LNCAP (cell line): ENCODE measurements around the gene C20orf144.

ENCODE experiments used
- TF ChIP-seq, protein P1 (sequence below): fragments of 450-650 bp; IDR thresholded peaks from 2 replicates; pipeline ENCODE4 v1.5.1; 2017; ENCODE audit warnings: mild to moderate bottlenecking

The C20orf144 gene

DNA sequence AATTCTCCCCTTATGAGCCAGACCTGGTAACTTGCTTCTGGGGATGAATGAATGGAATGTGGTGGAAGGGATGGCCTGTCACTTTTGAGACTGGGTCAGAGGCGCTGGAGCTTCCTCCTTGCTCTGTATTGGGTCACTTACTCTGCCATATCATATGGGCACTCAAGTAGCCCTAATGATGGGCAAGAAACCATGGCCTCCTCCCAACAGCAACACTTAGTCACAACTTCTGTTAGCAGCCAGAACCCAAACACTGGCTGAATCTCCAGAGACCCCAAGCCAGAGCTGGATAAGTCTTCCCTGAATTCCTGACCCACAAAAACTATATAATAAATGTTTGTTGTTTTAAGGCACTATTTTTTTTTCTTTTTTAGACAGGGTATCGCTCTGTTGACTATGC lies 18.6 kb downstream of the C20orf144 start:
- TF ChIP-seq, protein P1, sequence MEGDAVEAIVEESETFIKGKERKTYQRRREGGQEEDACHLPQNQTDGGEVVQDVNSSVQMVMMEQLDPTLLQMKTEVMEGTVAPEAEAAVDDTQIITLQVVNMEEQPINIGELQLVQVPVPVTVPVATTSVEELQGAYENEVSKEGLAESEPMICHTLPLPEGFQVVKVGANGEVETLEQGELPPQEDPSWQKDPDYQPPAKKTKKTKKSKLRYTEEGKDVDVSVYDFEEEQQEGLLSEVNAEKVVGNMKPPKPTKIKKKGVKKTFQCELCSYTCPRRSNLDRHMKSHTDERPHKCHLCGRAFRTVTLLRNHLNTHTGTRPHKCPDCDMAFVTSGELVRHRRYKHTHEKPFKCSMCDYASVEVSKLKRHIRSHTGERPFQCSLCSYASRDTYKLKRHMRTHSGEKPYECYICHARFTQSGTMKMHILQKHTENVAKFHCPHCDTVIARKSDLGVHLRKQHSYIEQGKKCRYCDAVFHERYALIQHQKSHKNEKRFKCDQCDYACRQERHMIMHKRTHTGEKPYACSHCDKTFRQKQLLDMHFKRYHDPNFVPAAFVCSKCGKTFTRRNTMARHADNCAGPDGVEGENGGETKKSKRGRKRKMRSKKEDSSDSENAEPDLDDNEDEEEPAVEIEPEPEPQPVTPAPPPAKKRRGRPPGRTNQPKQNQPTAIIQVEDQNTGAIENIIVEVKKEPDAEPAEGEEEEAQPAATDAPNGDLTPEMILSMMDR: no peak

DNA sequence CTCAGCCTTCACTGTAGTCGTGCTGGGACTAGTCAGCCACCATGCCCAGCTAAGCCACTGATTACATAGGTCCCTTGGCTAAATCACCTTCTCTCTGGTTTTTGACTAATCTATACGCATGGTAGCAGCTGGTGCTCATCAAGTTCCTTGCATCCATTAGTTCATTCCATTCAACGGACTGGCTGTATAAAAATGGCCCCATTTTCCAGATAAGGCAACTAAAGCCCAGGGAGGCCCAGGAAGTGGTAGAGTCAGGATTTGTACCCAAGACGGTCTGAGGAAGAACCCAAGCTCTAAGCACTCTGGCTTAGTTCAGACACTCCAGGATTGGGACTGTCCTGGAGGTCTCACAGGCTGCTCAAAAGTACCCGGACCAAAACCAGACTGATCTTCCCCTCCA lies 19.2 kb downstream of the C20orf144 start:
- TF ChIP-seq, protein P1: no peak

DNA sequence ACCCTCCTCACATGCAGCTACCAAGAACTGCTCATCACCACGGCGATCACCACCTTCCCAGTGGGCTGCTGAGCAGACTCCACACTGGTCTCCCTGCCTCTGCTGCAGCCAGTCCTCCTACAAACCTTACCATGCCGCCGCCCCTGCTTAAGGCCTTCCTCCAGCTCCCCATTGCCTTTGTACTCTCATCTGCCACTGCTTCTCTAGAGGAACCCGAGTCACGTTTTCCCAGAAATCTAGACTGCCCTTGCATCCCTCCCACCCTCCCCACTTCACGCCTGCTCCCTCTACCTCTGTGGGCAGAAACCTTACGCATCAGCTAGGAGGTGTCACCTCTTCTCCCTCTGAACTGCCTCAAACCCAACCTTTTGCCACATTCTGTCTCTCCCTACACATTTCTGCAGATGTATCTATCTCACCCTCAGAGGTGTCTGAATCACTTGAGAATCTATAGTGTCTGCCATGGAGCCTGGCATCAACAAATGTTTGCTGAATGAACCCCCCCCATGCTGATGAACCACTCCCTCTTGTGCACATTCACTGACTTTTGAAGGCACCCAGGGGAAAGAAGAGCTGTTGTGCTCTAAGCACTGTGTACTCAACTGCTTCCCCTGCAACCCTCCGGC lies 19.7 kb downstream of the C20orf144 start:
- TF ChIP-seq, protein P1: no peak

DNA sequence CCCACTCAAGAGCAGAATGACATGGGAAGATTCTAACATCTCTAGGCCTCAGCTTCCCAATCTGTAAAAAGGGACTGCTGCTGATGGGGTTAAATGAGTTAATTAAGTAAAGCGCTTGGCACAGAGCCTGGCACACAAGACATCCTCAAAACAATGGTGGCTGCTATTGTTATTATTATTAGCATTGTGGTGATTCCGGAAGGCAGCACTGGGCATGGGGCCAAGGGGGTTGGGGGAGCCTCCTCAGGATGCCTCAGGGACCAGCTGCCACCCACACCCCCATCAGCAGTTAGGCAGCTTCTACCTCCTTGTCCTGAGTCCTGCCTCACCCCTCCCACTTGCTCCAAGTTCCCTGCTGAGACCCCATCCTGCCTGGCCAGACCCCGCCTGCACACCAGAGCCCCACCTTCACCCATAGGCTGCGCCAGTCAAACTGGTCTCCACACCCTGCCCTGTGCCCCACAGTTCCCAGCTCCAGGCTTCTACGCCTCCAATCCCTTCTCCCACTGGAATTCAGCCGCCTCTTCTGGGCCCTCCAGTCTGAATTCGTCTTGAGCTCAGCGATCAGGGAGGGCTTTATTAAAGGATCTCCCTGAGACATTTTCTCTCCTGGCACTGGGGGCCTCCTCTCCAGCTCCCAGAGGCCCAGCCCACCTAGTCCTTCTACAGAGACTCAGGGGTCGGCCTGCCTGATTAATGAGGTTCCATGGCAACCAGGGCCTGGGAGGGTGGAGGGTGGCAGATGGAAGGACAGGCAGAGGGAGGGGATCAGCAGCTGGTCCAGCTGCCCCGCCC lies 22.6 kb downstream of the C20orf144 start:
- TF ChIP-seq, protein P1: no peak

DNA sequence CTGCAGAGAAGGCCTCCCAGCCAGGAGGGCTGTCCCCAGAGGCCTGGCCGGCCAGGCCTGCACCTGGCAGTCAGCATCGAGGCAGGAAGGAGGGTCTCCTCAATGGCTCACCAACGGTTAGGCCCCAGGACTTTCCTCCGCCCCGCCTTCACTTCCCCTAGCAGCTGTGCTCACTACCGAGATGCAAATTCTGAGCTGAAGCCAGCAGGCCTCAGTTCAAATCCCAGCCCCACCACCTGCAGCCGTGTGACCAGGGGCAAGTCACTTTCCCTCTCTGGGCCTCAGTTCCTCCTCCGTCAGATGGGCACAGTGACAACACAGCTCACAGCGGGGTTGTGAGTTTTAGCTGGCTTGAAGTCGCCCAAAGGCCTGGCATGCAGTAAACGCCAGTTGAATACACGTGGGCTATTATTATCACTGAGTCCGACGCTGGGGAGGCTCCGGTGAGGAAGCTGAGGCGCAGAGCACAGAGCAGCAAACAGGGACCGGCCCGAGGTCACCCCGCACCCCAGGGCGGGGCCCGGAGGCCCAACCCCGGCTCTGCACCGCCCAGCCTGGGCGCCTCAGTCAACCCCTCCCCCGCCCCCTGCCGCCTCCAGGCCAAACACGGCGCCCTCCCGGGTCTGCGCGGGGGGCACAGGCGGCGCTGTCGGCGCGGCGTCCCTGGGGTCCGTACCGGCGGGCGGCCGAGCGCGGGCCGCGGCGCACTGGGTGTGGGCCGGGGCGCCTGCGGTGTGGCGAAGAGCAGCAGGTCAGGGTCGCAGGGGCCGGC lies 23.4 kb downstream of the C20orf144 start:
- TF ChIP-seq, protein P1: no peak

DNA sequence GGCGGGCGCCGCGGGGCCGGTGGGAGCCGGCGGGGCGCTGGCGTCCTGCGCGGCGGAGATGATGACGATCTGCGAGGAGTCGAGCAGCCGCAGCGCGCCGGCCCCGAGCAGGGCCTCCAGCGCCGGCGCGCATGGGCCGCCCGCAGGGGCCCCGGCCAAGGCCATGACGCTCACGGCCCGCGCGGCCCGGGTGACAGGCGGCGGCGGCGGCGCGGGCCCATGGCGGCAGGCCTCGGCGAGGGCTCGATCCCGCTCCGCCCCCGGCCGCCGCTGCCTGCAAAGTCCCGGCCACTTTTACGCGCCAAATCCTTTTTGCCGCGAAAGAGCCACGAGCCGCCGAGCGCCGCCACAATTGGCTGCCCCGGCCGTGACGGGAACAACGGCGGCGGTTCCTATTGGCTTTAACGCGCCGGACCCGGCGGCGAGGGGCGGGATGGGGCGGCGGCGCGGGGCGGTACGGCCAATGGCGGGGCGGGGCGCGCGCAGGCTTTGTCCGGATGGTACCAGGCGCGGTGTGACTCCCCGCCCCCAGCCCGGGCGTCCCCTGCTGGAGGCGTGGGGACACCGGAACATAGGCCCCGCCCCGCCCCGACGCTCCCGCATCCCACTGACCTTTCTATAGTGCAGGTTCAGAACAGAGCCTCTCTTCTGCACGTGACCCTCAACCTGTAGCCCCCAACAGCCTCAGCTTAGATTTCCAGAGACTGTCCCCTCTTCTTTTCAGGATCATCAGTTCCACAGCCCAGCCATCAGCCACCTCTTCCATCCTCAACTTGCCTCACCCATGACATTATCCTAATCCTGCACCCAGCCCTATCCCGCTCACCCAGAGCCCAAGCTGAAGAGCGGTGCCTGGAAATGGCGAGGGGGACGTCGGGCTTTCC lies 24.2 kb downstream of the C20orf144 start, which contains the start of gene E2F1:
TSS of gene E2F1 (minus strand) at position 286 of the 884 bp plus-strand sequence. CDS start at position 165, 121 bp downstream.
- TF ChIP-seq, protein P1: no peak

DNA sequence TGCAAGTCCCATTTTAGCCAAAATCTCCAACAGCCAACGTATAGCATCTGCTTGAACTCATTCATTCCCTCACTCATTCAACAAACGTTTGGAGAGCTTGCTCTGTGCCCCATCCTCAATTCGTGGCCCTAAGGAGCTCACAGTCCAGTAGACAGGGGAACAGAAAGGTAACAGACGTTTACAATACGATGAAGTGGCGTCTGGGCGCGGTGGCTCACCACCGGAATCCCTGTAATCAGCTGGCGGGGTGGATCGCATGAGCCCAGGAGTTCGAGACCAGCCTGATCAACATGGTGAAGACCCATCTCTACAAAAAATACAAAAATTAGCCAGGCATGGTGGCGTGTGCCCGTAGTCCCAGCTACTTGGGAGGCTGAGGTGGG lies 24.8 kb downstream of the C20orf144 start:
- TF ChIP-seq, protein P1: no peak
